ENCODE results near the gene THAP7. TPM values are rescaled to one million over a fixed set of nuclear protein-coding genes. Genes with fewer than 3 reads are reported as not detected.

Gene THAP7
- polyA plus RNA-seq, 1 donor (not counting 4 experiments of a cell fraction or from before 2014, with no cell fraction given): 10.4 TPM

DNA sequence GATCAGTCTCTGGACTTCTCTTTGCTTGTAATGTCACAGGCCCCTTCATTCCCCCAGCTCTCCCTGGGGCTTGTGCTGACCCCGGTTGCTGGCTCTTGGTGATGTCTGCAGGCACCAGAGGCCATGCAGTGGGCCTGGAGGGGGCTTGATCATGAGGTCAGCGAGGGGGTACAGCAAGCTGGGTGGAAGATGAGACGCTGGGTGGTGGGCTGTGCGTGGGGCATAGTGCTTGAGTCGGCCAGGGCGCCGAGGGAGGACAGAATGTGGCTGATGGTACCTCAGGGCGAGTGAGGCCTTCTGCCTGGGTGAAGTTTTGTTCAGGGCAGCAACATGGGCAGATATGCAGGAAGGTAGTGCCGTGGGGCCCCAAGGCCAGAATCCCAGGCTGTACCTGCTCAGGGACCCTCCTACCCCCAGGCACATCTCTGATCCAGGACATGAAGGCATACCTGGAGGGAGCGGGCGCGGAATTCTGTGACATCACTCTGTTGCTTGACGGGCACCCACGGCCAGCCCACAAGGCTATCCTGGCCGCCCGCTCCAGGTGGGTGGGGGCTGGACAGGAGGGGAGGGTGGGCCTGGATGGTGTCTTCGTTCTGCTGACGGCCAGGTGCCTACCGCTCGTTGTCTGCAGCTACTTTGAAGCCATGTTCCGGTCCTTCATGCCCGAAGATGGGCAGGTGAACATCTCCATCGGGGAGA lies 6.4 kb downstream of the THAP7 start:
- TF ChIP-seq CTCF (optimal IDR thresholded peaks at IDR 0.05 in 1 of 3, IDR thresholded peaks at IDR 0.05 in 1 of 3, conservative IDR thresholded peaks at IDR 0.05 in 1 of 3; ENCODE audit: extremely low read depth in 1 of 3, insufficient read depth in 2 of 3, low read length in 3 of 3) (no peak), EZH2 (IDR thresholded peaks at IDR 0.05; ENCODE audit: low read length) (no peak)
- Histone ChIP-seq H3K9ac (ENCODE audit: control insufficient read depth, extremely low read depth, insufficient read depth, low read length) (no peak overlapping the region), H2AFZ (ENCODE audit: control insufficient read depth, low read length) (no peak overlapping the region), H4K20me1 (ENCODE audit: control insufficient read depth, extremely low read depth, insufficient read depth, low read length) (no peaks in the 10 kb centered on the region), H3K4me1 (ENCODE audit: control insufficient read depth, extremely low read depth, insufficient read depth, low read length) (peaks cover under 1% of the 10 kb centered on the region), H3K27me3 (ENCODE audit: control insufficient read depth, extremely low read depth, insufficient read depth, low read length) (no peaks in the 10 kb centered on the region), H3K9me3 (ENCODE audit: control insufficient read depth, low read depth, low read length) (no peaks in the 10 kb centered on the region), H3K4me2 (ENCODE audit: control insufficient read depth, extremely low read depth, insufficient read depth, low read depth, low read length) (no peak overlapping the region), H3K79me2 (ENCODE audit: control insufficient read depth, insufficient read depth, low read length) (peaks cover 8% of the 10 kb centered on the region), H3K9me1 (ENCODE audit: control insufficient read depth, extremely low read depth, insufficient read depth, low read length) (no peaks in the 10 kb centered on the region), H3K4me3 (ENCODE audit: control insufficient read depth in 2 of 3, extremely low read depth in 1 of 3, insufficient read depth in 2 of 3, low read depth in 1 of 3, low read length in 3 of 3) (no peak overlapping the region), H3K27ac (ENCODE audit: control insufficient read depth, insufficient read depth, low read length) (no peak overlapping the region), H3K36me3 (ENCODE audit: control insufficient read depth in 2 of 2, extremely low read depth in 1 of 2, insufficient read depth in 2 of 2, low read length in 2 of 2) (peaks cover 25 to 50% of the 10 kb centered on the region in 2 experiments)
- dilution Hi-C loops (cut with MboI; ENCODE audit: extremely low pct_ligation_motif_present, low sequenced_read_pairs): no loop called here
- no peak for FAIRE-seq
- no peak for DNase-seq (ENCODE audit: low read depth, low spot score)

DNA sequence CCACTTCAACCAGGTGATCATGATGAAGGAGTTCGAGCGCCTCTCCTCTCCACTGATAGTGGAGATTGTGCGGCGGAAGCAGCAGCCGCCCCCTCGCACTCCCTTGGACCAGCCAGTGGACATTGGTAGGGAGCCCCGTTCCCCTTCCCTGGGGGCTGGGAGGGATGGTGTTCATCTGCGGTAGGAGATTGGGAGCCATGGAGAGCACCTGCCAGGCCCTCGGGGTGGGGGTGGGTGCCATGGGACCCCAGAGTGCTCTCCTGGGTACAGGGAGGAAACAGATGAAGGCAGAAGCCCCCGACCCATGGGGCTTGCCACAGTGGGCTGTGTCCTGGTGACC lies 7.0 kb downstream of the THAP7 start:
- Histone ChIP-seq H3K4me3 (ENCODE audit: control insufficient read depth in 2 of 3, extremely low read depth in 1 of 3, insufficient read depth in 2 of 3, low read depth in 1 of 3, low read length in 3 of 3) (no peak overlapping the region), H3K4me2 (ENCODE audit: control insufficient read depth, extremely low read depth, insufficient read depth, low read depth, low read length) (no peak overlapping the region), H4K20me1 (ENCODE audit: control insufficient read depth, extremely low read depth, insufficient read depth, low read length) (no peaks in the 10 kb centered on the region), H3K9me1 (ENCODE audit: control insufficient read depth, extremely low read depth, insufficient read depth, low read length) (no peaks in the 10 kb centered on the region), H3K36me3 (ENCODE audit: control insufficient read depth in 2 of 2, extremely low read depth in 1 of 2, insufficient read depth in 2 of 2, low read length in 2 of 2) (peaks cover 22 to 50% of the 10 kb centered on the region in 2 experiments), H3K79me2 (ENCODE audit: control insufficient read depth, insufficient read depth, low read length) (peaks cover 2% of the 10 kb centered on the region), H3K9ac (ENCODE audit: control insufficient read depth, extremely low read depth, insufficient read depth, low read length) (no peak overlapping the region), H2AFZ (ENCODE audit: control insufficient read depth, low read length) (no peak overlapping the region), H3K27ac (ENCODE audit: control insufficient read depth, insufficient read depth, low read length) (no peak overlapping the region), H3K9me3 (ENCODE audit: control insufficient read depth, low read depth, low read length) (no peaks in the 10 kb centered on the region), H3K4me1 (ENCODE audit: control insufficient read depth, extremely low read depth, insufficient read depth, low read length) (no peaks in the 10 kb centered on the region), H3K27me3 (ENCODE audit: control insufficient read depth, extremely low read depth, insufficient read depth, low read length) (no peaks in the 10 kb centered on the region)
- TF ChIP-seq CTCF (optimal IDR thresholded peaks at IDR 0.05 in 1 of 3, IDR thresholded peaks at IDR 0.05 in 1 of 3, conservative IDR thresholded peaks at IDR 0.05 in 1 of 3; ENCODE audit: extremely low read depth in 1 of 3, insufficient read depth in 2 of 3, low read length in 3 of 3): no peak
- no peak for TF ChIP-seq EZH2 (IDR thresholded peaks at IDR 0.05; ENCODE audit: low read length)
- dilution Hi-C loops (cut with MboI; ENCODE audit: extremely low pct_ligation_motif_present, low sequenced_read_pairs): no loop called here
- DNase-seq (ENCODE audit: low read depth, low spot score) (no peak), FAIRE-seq (no peak)
